Measurements from ENCODE around the gene RAPGEF5. TPM values are rescaled to one million over a fixed set of nuclear protein-coding genes. Genes with fewer than 3 reads are reported as not detected.

Gene RAPGEF5
- total RNA-seq, 6 experiments from 2014 or later: 15.5 to 56.4 (median 27.1) TPM

DNA sequence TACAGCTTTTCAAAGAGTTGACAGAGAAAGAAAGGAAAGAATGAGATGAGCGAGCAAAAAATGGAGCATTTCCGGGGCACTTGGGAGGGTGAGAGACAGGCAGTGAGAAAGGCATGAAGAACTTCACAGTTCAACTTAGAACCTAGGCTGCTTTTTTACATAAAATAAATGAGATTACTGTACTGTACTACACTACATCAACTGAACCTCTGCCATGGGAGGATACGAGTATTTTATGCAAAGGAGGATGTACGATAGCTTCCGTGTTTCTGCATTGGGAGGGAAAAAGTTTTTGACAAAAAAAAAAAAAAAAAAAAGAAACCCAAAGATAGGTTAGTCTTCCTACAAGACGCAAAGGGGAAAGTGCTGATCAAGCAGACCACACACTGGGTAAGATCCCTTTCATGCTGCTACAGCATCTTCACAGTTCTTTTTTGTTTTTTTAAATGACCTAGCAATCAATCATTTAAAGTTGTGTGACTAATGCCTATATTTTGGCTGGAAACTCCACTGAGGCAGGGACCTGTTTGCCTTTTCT is 88.0 kb downstream of the RAPGEF5 start:
- H3K27ac ChIP-seq: no peak overlapping the region
- 77% methylated on average over 6 of the region's 6 CpGs for WGBS (ENCODE audit: insufficient coverage, low coverage, low lambda C conversion rate, missing lambda C conversion rate)
- intact Hi-C loops (cut with DNase I): no loop called here
- peaks cover 0 to 7% (median 0%) of the 10 kb centered on the region in 4 donors for H3K4me1 ChIP-seq
- no peaks in the 10 kb centered on the region for H3K9me3 ChIP-seq
- TF ChIP-seq POLR2A (IDR thresholded peaks at IDR 0.05): no peak
- TF ChIP-seq, protein P1, sequence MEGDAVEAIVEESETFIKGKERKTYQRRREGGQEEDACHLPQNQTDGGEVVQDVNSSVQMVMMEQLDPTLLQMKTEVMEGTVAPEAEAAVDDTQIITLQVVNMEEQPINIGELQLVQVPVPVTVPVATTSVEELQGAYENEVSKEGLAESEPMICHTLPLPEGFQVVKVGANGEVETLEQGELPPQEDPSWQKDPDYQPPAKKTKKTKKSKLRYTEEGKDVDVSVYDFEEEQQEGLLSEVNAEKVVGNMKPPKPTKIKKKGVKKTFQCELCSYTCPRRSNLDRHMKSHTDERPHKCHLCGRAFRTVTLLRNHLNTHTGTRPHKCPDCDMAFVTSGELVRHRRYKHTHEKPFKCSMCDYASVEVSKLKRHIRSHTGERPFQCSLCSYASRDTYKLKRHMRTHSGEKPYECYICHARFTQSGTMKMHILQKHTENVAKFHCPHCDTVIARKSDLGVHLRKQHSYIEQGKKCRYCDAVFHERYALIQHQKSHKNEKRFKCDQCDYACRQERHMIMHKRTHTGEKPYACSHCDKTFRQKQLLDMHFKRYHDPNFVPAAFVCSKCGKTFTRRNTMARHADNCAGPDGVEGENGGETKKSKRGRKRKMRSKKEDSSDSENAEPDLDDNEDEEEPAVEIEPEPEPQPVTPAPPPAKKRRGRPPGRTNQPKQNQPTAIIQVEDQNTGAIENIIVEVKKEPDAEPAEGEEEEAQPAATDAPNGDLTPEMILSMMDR (IDR thresholded peaks at IDR 0.05): no peak
- no peak for DNase-seq
- H3K27me3 ChIP-seq: no peaks in the 10 kb centered on the region
- ATAC-seq: no peak
- H3K4me3 ChIP-seq: no peak overlapping the region
- no peaks in the 10 kb centered on the region for H3K36me3 ChIP-seq

DNA sequence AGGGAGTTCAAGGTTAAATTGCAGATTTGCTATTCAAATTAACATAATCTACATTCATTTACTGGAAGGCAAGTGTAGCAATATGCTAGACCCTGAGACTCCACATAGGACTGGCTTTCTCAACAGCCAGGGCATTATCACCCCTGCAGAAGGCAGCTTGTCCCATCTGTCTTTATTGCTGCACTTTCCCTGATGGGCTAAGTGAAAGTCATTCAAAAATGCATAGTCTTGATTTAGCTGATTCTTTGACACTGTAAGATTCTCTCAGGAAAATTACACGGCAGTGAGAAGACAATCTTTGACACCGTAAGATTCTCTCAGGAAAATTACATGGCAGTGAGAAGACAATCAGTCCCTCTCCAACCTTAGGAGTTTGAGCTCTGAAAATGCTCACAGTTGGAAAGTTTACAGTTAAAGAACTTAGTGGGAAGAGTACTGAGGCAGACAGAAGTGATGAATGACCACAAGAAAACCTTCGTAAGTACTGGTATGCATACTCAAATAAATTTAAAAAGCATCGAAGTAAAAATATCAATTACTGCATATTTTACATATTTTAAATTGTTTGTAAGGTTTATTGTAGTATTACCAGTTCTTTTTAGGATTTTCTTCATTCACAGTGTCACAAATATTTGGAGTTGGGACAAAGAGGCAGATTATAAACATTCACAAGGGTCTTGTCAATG is 88.9 kb downstream of the RAPGEF5 start:
- H3K9me3 ChIP-seq: no peaks in the 10 kb centered on the region
- H3K4me3 ChIP-seq: no peak overlapping the region
- 80% methylated on average over 4 of the region's 4 CpGs for WGBS (ENCODE audit: insufficient coverage, low coverage, low lambda C conversion rate, missing lambda C conversion rate)
- ATAC-seq: no peak
- no peak for TF ChIP-seq POLR2A (IDR thresholded peaks at IDR 0.05)
- TF ChIP-seq, protein P1 (IDR thresholded peaks at IDR 0.05): no peak
- DNase-seq: no peak
- no peaks in the 10 kb centered on the region for H3K36me3 ChIP-seq
- intact Hi-C loops (cut with DNase I): no loop called here
- H3K27me3 ChIP-seq: no peaks in the 10 kb centered on the region
- no peak overlapping the region for H3K27ac ChIP-seq
- peaks cover 0 to 7% (median 0%) of the 10 kb centered on the region in 4 donors for H3K4me1 ChIP-seq

DNA sequence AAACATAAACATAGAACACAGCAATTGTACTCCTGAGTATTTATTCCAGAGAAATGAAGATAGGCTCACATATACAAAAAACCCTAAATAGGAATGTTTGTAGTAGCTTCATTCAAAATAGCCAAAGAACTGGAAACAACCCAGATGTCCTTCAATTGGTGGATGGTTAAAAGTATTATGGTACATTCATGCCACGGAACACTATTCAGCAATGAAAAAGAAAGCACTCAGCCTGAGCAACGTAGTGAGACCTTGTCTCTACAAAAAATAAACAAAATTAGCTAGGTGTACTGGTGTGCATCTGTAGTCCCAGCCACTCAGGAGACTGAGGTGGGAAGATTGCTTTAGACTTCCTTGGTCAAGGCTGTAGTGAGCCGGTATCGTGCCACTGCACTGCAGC is 94.4 kb downstream of the RAPGEF5 start:
- Histone ChIP-seq H3K4me3 (no peak overlapping the region), H3K27ac (no peak overlapping the region), H3K27me3 (no peaks in the 10 kb centered on the region), H3K9me3 (no peaks in the 10 kb centered on the region), H3K36me3 (no peaks in the 10 kb centered on the region), H3K4me1 (no peaks in the 10 kb centered on the region)
- ATAC-seq (no peak), DNase-seq (no peak)
- no peak for TF ChIP-seq POLR2A (IDR thresholded peaks at IDR 0.05)
- TF ChIP-seq, protein P1 (IDR thresholded peaks at IDR 0.05): no peak
- intact Hi-C loops (cut with DNase I): no loop called here
- 95% methylated on average over 4 of the region's 4 CpGs for WGBS (ENCODE audit: insufficient coverage, low coverage, low lambda C conversion rate, missing lambda C conversion rate)

DNA sequence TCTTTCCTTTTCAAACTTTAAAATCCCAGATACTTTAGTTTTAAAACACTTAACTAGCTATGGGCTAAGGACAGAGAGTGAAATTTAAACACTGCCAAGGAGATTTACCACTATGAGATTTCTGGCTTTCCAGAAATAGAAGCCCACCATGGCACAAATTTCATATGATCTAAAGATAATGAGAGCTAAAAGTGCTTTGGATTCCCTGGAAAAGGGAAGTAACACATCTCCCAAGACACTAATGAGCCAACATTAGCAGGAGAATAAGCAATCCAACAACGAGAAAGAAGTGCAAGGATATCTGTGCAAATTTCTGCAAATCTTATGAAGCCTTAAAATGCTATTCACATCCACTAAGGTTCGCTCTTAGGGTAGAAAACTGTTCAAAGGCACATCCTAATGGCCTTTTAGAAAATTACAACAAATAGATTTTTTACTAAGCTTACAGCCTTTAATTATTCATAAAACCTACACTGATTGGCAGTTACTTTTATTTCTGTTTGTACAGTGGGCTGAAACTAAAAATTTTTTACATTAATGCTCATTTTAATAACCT is 100.3 kb downstream of the RAPGEF5 start:
- 41% methylated on average over 2 of the region's 2 CpGs for WGBS (ENCODE audit: insufficient coverage, low coverage, low lambda C conversion rate, missing lambda C conversion rate)
- intact Hi-C loops (cut with DNase I): no loop called here
- Histone ChIP-seq H3K4me1 (no peaks in the 10 kb centered on the region), H3K27ac (no peak overlapping the region), H3K36me3 (no peaks in the 10 kb centered on the region), H3K27me3 (no peaks in the 10 kb centered on the region), H3K9me3 (no peaks in the 10 kb centered on the region), H3K4me3 (no peak overlapping the region)
- TF ChIP-seq POLR2A (IDR thresholded peaks at IDR 0.05): no peak
- TF ChIP-seq, protein P1 (IDR thresholded peaks at IDR 0.05): peak in 2 of 4 donors; percentile 15 to 25
- DNase-seq (no peak), ATAC-seq (peak in 1 of 4 donors; percentile 18)
